ENCODE results near the gene VANGL2. TPM values are rescaled to one million over a fixed set of nuclear protein-coding genes. Genes with fewer than 3 reads are reported as not detected.

Gene VANGL2
- total RNA-seq, 2 donors from 2014 or later, result 3.6 to 7.8 TPM

- Histone ChIP-seq H3K27ac (no peak overlapping the region), H3K4me3 (no peak overlapping the region), H3K36me3 (replicated peaks in 1 of 2; ENCODE audit: insufficient read depth in 1 of 2, low read depth in 2 of 2) (no peaks in the 10 kb centered on the region), H3K9me3 (no peaks in the 10 kb centered on the region), H3K4me1 (peaks cover 9% of the 10 kb centered on the region), H3K27me3 (no peaks in the 10 kb centered on the region)
- intact Hi-C loops (cut with DNase I), result loop anchor here (10.0 kb wide), 1 partner anchor 269 kb away; no protein-coding TSS in a partner anchor
- ATAC-seq (no peak), DNase-seq (no peak)
- 84 to 86% methylated on average over 4 of the region's 4 CpGs for WGBS, 2 donors
- no peak for TF ChIP-seq POLR2A (IDR thresholded peaks at IDR 0.05)
- no peak for TF ChIP-seq CTCF (IDR thresholded peaks at IDR 0.05)
Measured at GRCh38 chr1:160373696-160374095, 26.7 kb upstream of the VANGL2 start.

- DNase-seq (no peak), ATAC-seq (no peak)
- WGBS, 2 donors, result 56 to 67% methylated on average over 6 of the region's 6 CpGs
- H3K36me3 ChIP-seq (replicated peaks in 1 of 2; ENCODE audit: insufficient read depth in 1 of 2, low read depth in 2 of 2), result no peaks in the 10 kb centered on the region
- TF ChIP-seq POLR2A (IDR thresholded peaks at IDR 0.05) (no peak), CTCF (IDR thresholded peaks at IDR 0.05) (no peak)
- H3K27ac ChIP-seq, result peak overlapping the region in 3 of 4 donors; percentile 8 to 64 (median 58)
- peaks cover 9% of the 10 kb centered on the region for H3K4me1 ChIP-seq
- no peak overlapping the region for H3K4me3 ChIP-seq
- H3K27me3 ChIP-seq, result no peaks in the 10 kb centered on the region
- no peaks in the 10 kb centered on the region for H3K9me3 ChIP-seq
- intact Hi-C loops (cut with DNase I), result loop anchor here (10.0 kb wide), 1 partner anchor 270 kb away; no protein-coding TSS in a partner anchor
Measured at GRCh38 chr1:160374306-160375110, 25.9 kb upstream of the VANGL2 start.

- peak; percentile 33 for ATAC-seq
- Histone ChIP-seq H3K27ac (peak overlapping the region in 2 of 4 donors; percentile 58 to 64), H3K36me3 (replicated peaks in 1 of 2; ENCODE audit: insufficient read depth in 1 of 2, low read depth in 2 of 2) (no peaks in the 10 kb centered on the region), H3K4me3 (no peak overlapping the region), H3K27me3 (no peaks in the 10 kb centered on the region), H3K4me1 (peaks cover 9% of the 10 kb centered on the region), H3K9me3 (no peaks in the 10 kb centered on the region)
- WGBS, 2 donors, result 26 to 33% methylated on average over 7 to 9 of the region's 9 CpGs
- TF ChIP-seq CTCF (IDR thresholded peaks at IDR 0.05) (no peak), POLR2A (IDR thresholded peaks at IDR 0.05) (no peak)
- peak in 1 of 4 donors; percentile 7 for DNase-seq
- intact Hi-C loops (cut with DNase I), result loop anchor here (10.0 kb wide), 1 partner anchor 271 kb away; no protein-coding TSS in a partner anchor
Measured at GRCh38 chr1:160375788-160376524, 24.4 kb upstream of the VANGL2 start.

GRCh38 chr1:160376525-160377131 is 23.7 kb upstream of the VANGL2 start:
- DNase-seq, result peak; percentile 28 to 59 (median 36)
- Histone ChIP-seq H3K27ac (peak overlapping the region in 2 of 4 donors; percentile 58 to 64), H3K9me3 (no peaks in the 10 kb centered on the region), H3K4me3 (no peak overlapping the region), H3K4me1 (peaks cover 9% of the 10 kb centered on the region), H3K36me3 (replicated peaks in 1 of 2; ENCODE audit: insufficient read depth in 1 of 2, low read depth in 2 of 2) (no peaks in the 10 kb centered on the region), H3K27me3 (no peaks in the 10 kb centered on the region)
- intact Hi-C loops (cut with DNase I), result loop anchor here (10.0 kb wide), 1 partner anchor 272 kb away; no protein-coding TSS in a partner anchor
- peak; percentile 83 for ATAC-seq
- TF ChIP-seq CTCF (IDR thresholded peaks at IDR 0.05), result peak; percentile 69 to 98 (median 93)
- no peak for TF ChIP-seq POLR2A (IDR thresholded peaks at IDR 0.05)
- 5 to 10% methylated on average over 5 of the region's 5 CpGs for WGBS, 2 donors
